Muscle layer of colon (tissue), 2 donors: Measurements from ENCODE around the gene REG1A.

Source experiments
- H3K27ac ChIP-seq: one replicate; pipeline ENCODE4 v1.7.0; 2013; ENCODE audit warnings: low read depth, mild to moderate bottlenecking, low read length, moderate library complexity
- H3K27me3 ChIP-seq, 2 donors: one replicate each; pipeline ENCODE4 v1.7.0; 2013; ENCODE audit warnings: low read length in 2 of 2, mild to moderate bottlenecking in 2 of 2; ENCODE audit not compliant: insufficient read depth in 2 of 2, control insufficient read depth in 1 of 2
- H3K36me3 ChIP-seq: one replicate; pipeline ENCODE4 v1.7.0; 2013; ENCODE audit warnings: mild to moderate bottlenecking, low read length; ENCODE audit not compliant: insufficient read depth
- H3K4me1 ChIP-seq: one replicate; pipeline ENCODE4 v1.7.0; 2013; ENCODE audit warnings: mild to moderate bottlenecking, low read length; ENCODE audit not compliant: insufficient read depth
- H3K4me3 ChIP-seq, 2 donors: one replicate each; pipeline ENCODE4 v1.7.0; 2013; ENCODE audit warnings: low read length in 2 of 2, low read depth in 1 of 2, mild to moderate bottlenecking in 1 of 2, moderate library complexity in 1 of 2
- H3K9ac ChIP-seq: one replicate; pipeline ENCODE4 v1.7.0; 2013; ENCODE audit warnings: low read length
- H3K9me3 ChIP-seq: one replicate; pipeline ENCODE4 v1.7.0; 2013; ENCODE audit warnings: mild to moderate bottlenecking, low read length
- donor health status: abdominal sarcoma.
- donor health status: Adenocarcinoma of cecum.

REG1A gene

GRCh38 chr2:79100285-79100684, 20.0 kb upstream of the REG1A start:
- Histone ChIP-seq H3K9me3 (no peaks in the 10 kb centered on the region), H3K36me3 (no peaks in the 10 kb centered on the region), H3K4me1 (no peaks in the 10 kb centered on the region), H3K27ac (no peak overlapping the region), H3K27me3 (no peaks in the 10 kb centered on the region), H3K4me3 (no peak overlapping the region), H3K9ac (no peak overlapping the region)

GRCh38 chr2:79101024-79101423, 19.3 kb upstream of the REG1A start:
- H3K36me3 ChIP-seq: no peaks in the 10 kb centered on the region
- H3K9ac ChIP-seq: no peak overlapping the region
- no peaks in the 10 kb centered on the region for H3K4me1 ChIP-seq
- no peaks in the 10 kb centered on the region for H3K27me3 ChIP-seq
- H3K4me3 ChIP-seq: no peak overlapping the region
- no peaks in the 10 kb centered on the region for H3K9me3 ChIP-seq
- H3K27ac ChIP-seq: no peak overlapping the region

- no peak overlapping the region for H3K4me3 ChIP-seq
- no peaks in the 10 kb centered on the region for H3K36me3 ChIP-seq
- no peaks in the 10 kb centered on the region for H3K9me3 ChIP-seq
- H3K9ac ChIP-seq: no peak overlapping the region
- no peak overlapping the region for H3K27ac ChIP-seq
- H3K4me1 ChIP-seq: no peaks in the 10 kb centered on the region
- no peaks in the 10 kb centered on the region for H3K27me3 ChIP-seq
These were observed 17.1 kb upstream of the REG1A start for GRCh38 chr2:79103214-79103613.

GRCh38 chr2:79105259-79105658, 15.0 kb upstream of the REG1A start:
- Histone ChIP-seq H3K27me3 (no peaks in the 10 kb centered on the region), H3K36me3 (no peaks in the 10 kb centered on the region), H3K4me1 (no peaks in the 10 kb centered on the region), H3K9me3 (no peaks in the 10 kb centered on the region), H3K27ac (no peak overlapping the region), H3K9ac (no peak overlapping the region), H3K4me3 (no peak overlapping the region)

- Histone ChIP-seq H3K27me3 (no peaks in the 10 kb centered on the region), H3K4me1 (no peaks in the 10 kb centered on the region)
These were observed 8.0 kb upstream of the REG1A start for GRCh38 chr2:79112269-79112668.

GRCh38 chr2:79114797-79115494, 5.3 kb upstream of the REG1A start:
- Histone ChIP-seq H3K9ac (no peak overlapping the region), H3K27me3 (no peaks in the 10 kb centered on the region), H3K27ac (no peak overlapping the region), H3K4me1 (no peaks in the 10 kb centered on the region), H3K4me3 (no peak overlapping the region), H3K9me3 (no peaks in the 10 kb centered on the region), H3K36me3 (no peaks in the 10 kb centered on the region)

More at GRCh38 chr2:79112269-79112668, 8.0 kb upstream of the REG1A start:
- Histone ChIP-seq H3K9me3 (no peaks in the 10 kb centered on the region), H3K4me3 (no peak overlapping the region), H3K27ac (no peak overlapping the region), H3K9ac (no peak overlapping the region), H3K36me3 (no peaks in the 10 kb centered on the region)

GRCh38 chr2:79116997-79117928, 3.0 kb upstream of the REG1A start:
- H3K4me3 ChIP-seq: no peak overlapping the region
- H3K36me3 ChIP-seq: no peaks in the 10 kb centered on the region
- no peak overlapping the region for H3K9ac ChIP-seq
- H3K27ac ChIP-seq: no peak overlapping the region
- H3K9me3 ChIP-seq: no peaks in the 10 kb centered on the region
- no peaks in the 10 kb centered on the region for H3K27me3 ChIP-seq
- H3K4me1 ChIP-seq: no peaks in the 10 kb centered on the region

GRCh38 chr2:79122676-79123075, 2.4 kb downstream of the REG1A start:
- H3K27ac ChIP-seq: no peak overlapping the region
- H3K9ac ChIP-seq: no peak overlapping the region
- no peaks in the 10 kb centered on the region for H3K9me3 ChIP-seq
- no peaks in the 10 kb centered on the region for H3K36me3 ChIP-seq
- H3K4me1 ChIP-seq: no peaks in the 10 kb centered on the region
- no peak overlapping the region for H3K4me3 ChIP-seq
- H3K27me3 ChIP-seq: no peaks in the 10 kb centered on the region

GRCh38 chr2:79124907-79125720, 4.8 kb downstream of the REG1A start:
- Histone ChIP-seq H3K9me3 (no peaks in the 10 kb centered on the region), H3K27ac (no peak overlapping the region), H3K4me3 (no peak overlapping the region), H3K4me1 (no peaks in the 10 kb centered on the region), H3K36me3 (no peaks in the 10 kb centered on the region), H3K27me3 (no peaks in the 10 kb centered on the region), H3K9ac (no peak overlapping the region)

GRCh38 chr2:79125721-79125985, 5.4 kb downstream of the REG1A start:
- H3K27ac ChIP-seq: no peak overlapping the region
- no peak overlapping the region for H3K9ac ChIP-seq
- no peaks in the 10 kb centered on the region for H3K4me1 ChIP-seq
- H3K27me3 ChIP-seq: no peaks in the 10 kb centered on the region
- no peaks in the 10 kb centered on the region for H3K36me3 ChIP-seq
- H3K9me3 ChIP-seq: no peaks in the 10 kb centered on the region
- no peak overlapping the region for H3K4me3 ChIP-seq

GRCh38 chr2:79128406-79128805, 8.1 kb downstream of the REG1A start:
- Histone ChIP-seq H3K9me3 (no peaks in the 10 kb centered on the region), H3K4me3 (no peak overlapping the region), H3K36me3 (no peaks in the 10 kb centered on the region), H3K27ac (no peak overlapping the region), H3K9ac (no peak overlapping the region), H3K4me1 (no peaks in the 10 kb centered on the region), H3K27me3 (no peaks in the 10 kb centered on the region)
